ENCODE measurements around the gene COL21A1. TPM values are rescaled to one million over a fixed set of nuclear protein-coding genes. Genes with fewer than 3 reads are reported as not detected.

COL21A1 gene
- total RNA-seq, 6 experiments from 2014 or later = not detected

DNA sequence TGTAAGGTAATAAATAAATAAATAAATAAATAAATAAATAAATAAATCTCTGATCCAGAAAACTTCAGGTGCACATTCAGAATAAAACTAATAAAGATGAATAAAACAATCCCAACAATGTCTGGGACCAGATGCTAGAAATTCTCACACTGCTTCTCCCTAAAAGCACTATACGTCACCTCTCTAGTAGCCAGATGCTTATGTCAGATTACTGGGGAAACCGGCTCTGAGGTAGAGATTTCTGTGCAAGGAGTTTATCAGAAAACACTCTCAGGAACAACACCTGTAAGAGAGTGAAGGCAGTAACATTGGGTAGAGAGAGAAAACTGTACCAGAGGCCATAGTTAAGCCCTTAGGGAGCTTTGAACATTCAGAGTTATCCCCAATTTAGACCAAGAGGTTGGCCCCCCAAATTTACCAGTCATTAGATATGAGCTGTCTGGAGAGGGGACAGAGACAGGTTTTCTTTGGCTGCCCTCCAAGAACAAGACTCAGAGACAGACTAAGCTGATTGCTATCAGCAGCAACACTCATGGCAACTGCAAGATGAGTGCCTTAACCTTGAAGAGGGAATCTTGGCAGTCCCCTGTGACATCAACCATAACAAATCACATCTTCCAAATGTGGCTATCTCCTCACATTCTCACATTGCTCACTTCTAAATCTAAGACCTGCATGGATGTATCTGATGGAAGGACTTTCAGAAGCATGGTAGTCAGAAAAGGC is 220.8 kb downstream of the COL21A1 start:
- H3K27ac Mint-ChIP-seq = no peak overlapping the region
- H3K4me3 Mint-ChIP-seq = no peak overlapping the region
- TF ChIP-seq, protein P1, sequence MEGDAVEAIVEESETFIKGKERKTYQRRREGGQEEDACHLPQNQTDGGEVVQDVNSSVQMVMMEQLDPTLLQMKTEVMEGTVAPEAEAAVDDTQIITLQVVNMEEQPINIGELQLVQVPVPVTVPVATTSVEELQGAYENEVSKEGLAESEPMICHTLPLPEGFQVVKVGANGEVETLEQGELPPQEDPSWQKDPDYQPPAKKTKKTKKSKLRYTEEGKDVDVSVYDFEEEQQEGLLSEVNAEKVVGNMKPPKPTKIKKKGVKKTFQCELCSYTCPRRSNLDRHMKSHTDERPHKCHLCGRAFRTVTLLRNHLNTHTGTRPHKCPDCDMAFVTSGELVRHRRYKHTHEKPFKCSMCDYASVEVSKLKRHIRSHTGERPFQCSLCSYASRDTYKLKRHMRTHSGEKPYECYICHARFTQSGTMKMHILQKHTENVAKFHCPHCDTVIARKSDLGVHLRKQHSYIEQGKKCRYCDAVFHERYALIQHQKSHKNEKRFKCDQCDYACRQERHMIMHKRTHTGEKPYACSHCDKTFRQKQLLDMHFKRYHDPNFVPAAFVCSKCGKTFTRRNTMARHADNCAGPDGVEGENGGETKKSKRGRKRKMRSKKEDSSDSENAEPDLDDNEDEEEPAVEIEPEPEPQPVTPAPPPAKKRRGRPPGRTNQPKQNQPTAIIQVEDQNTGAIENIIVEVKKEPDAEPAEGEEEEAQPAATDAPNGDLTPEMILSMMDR (IDR thresholded peaks at IDR 0.05) = no peak

DNA sequence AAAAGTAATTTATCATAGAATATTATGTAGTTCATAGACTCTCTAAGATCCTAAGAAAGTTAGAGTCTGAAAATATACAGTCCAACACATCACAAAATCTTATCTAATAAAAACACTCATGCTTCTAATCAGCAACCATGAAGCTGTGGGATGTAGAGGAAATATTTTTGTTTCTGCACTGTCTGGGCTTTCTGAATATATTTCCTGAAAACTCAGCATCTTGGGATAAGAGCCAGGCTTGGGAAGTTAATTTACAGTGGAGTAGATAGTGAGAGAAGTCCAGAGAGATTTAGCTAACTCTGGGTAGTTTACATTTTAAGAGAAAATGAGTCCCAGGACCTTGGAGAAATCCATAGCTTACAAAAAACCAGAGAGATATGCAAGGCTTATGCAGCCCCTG is 221.6 kb downstream of the COL21A1 start:
- H3K27me3 Mint-ChIP-seq (ENCODE audit: insufficient read depth) = no peaks in the 10 kb centered on the region; the same call in none of the 2 replicates
- no peaks in the 10 kb centered on the region for H3K9me3 Mint-ChIP-seq
- no peak overlapping the region for H3K27ac Mint-ChIP-seq
- no peak for DNase-seq
- no peak overlapping the region for H3K4me3 Mint-ChIP-seq
- no peaks in the 10 kb centered on the region for H3K36me3 Mint-ChIP-seq (ENCODE audit: low read depth)
- TF ChIP-seq, protein P1 (IDR thresholded peaks at IDR 0.05) = no peak
- H3K4me1 Mint-ChIP-seq (ENCODE audit: low read depth) = no peaks in the 10 kb centered on the region

More for the DNA sequence above, 220.8 kb downstream of the COL21A1 start:
- H3K9me3 Mint-ChIP-seq = no peaks in the 10 kb centered on the region
- no peak for DNase-seq
- no peaks in the 10 kb centered on the region for H3K4me1 Mint-ChIP-seq (ENCODE audit: low read depth)
- no peaks in the 10 kb centered on the region for H3K36me3 Mint-ChIP-seq (ENCODE audit: low read depth)
- no peaks in the 10 kb centered on the region; the same call in none of the 2 replicates for H3K27me3 Mint-ChIP-seq (ENCODE audit: insufficient read depth)

DNA sequence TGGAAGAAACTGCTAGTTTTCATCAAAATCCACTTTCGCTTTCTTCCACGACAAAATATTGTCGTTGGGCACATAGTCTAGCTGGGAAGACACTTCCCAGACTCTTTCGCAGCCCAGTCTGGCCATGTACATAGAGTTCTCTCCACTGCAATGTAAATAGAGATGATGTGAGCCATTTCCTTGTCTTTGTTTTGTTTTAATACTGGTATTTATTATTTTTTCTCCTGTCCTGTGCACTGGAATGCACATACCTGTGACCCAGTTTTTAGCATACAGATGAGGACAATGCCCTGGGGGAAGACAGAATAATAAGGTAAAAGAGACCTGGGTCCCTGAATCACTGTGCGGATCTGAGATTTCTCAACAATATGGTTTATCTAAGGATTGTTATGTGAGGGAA is 222.4 kb downstream of the COL21A1 start:
- no peaks in the 10 kb centered on the region; the same call in none of the 2 replicates for H3K27me3 Mint-ChIP-seq (ENCODE audit: insufficient read depth)
- DNase-seq = no peak
- H3K36me3 Mint-ChIP-seq (ENCODE audit: low read depth) = no peaks in the 10 kb centered on the region
- H3K9me3 Mint-ChIP-seq = no peaks in the 10 kb centered on the region
- H3K27ac Mint-ChIP-seq = no peak overlapping the region
- no peak overlapping the region for H3K4me3 Mint-ChIP-seq
- H3K4me1 Mint-ChIP-seq (ENCODE audit: low read depth) = no peaks in the 10 kb centered on the region
- TF ChIP-seq, protein P1 (IDR thresholded peaks at IDR 0.05) = no peak

DNA sequence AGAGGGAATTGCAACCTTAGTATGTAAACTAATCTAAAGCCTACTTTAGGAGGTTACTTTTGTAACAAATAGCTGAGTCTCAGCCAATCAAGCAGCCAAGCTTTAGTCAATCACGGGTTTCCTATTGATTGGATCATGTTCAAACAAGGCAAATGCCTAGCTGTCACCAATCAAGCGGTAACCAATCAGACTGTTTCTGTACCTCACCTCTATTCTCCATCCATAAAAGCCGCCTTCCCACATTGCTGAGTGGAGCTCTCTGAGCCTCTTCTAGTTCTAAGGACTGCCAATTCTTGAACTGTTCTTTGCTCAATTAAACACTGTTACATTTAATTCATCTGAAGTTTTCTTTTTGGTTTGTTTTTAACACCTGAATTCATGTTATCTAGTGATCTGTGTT is 223.6 kb downstream of the COL21A1 start:
- Mint-ChIP-seq H3K27ac (no peak overlapping the region), H3K36me3 (ENCODE audit: low read depth) (no peaks in the 10 kb centered on the region), H3K9me3 (no peaks in the 10 kb centered on the region), H3K27me3 (ENCODE audit: insufficient read depth) (no peaks in the 10 kb centered on the region; the same call in none of the 2 replicates), H3K4me3 (no peak overlapping the region), H3K4me1 (ENCODE audit: low read depth) (no peaks in the 10 kb centered on the region)
- DNase-seq = no peak
- TF ChIP-seq, protein P1 (IDR thresholded peaks at IDR 0.05) = no peak

DNA sequence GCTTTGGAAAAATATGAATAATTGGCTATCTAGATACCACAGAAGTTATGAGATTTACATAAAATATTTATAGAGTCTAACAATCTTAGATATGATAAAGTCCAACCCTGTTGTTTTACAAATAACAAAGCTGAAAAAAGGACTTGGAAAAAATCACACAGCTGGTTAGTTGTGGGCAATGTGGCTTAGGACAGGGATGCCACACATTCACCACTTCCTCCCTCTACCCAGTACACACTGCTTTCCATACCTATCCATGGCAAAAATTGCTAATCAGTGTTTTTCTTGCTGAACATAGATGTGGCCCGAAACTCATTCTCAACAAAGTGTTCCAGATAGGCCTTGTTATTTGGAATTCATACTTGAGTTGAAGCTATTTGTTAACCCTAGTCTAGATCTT is 224.7 kb downstream of the COL21A1 start:
- H3K4me1 Mint-ChIP-seq (ENCODE audit: low read depth) = no peaks in the 10 kb centered on the region

More for the DNA sequence above, 224.7 kb downstream of the COL21A1 start:
- Mint-ChIP-seq H3K4me3 (no peak overlapping the region), H3K27me3 (ENCODE audit: insufficient read depth) (no peaks in the 10 kb centered on the region; the same call in 1 of the 2 replicates), H3K27ac (no peak overlapping the region), H3K9me3 (no peaks in the 10 kb centered on the region), H3K36me3 (ENCODE audit: low read depth) (no peaks in the 10 kb centered on the region)
- TF ChIP-seq, protein P1 (IDR thresholded peaks at IDR 0.05) = no peak
- no peak for DNase-seq
